IPS-NIHi7 (cell line): ENCODE results near the gene GUCD1.
A peak's percentile ranks its signal among the peaks of the same experiment; 100 is the strongest.
"Not testable (repeated sequence)": the region's sequence is repeated elsewhere in the genome, so short reads cannot be mapped to it uniquely, and the experiment has no call there.

Experiments used
- DNase-seq: peaks from one replicate; pipeline ENCODE4 v3.0.0; 2012; ENCODE audit warnings: mixed read lengths; ENCODE audit errors: extremely low spot score

Gene GUCD1

GRCh38 chr22:24565077-24565476 lies 10.1 kb upstream of the GUCD1 start:
- no peak for DNase-seq

- no peak for DNase-seq
Measured at GRCh38 chr22:24564376-24565058, 9.6 kb upstream of the GUCD1 start.

GRCh38 chr22:24563246-24563645 lies 8.3 kb upstream of the GUCD1 start:
- DNase-seq: no peak

GRCh38 chr22:24559471-24559870 lies 4.5 kb upstream of the GUCD1 start:
- no peak for DNase-seq

- peak; percentile 100 for DNase-seq
Measured at GRCh38 chr22:24555165-24556039, 464 bp upstream of the GUCD1 start, which contains the start of gene SNRPD3. Gene SNRPD3 (plus strand): TSS chr22:24555999. CDS start chr22:24557675, 1,676 bp downstream.

- no peak for DNase-seq
Measured at GRCh38 chr22:24553597-24554312, 1.2 kb downstream of the GUCD1 start.

- DNase-seq: not testable (repeated sequence)
Measured at GRCh38 chr22:24552503-24553286, 2.2 kb downstream of the GUCD1 start.

DNA sequence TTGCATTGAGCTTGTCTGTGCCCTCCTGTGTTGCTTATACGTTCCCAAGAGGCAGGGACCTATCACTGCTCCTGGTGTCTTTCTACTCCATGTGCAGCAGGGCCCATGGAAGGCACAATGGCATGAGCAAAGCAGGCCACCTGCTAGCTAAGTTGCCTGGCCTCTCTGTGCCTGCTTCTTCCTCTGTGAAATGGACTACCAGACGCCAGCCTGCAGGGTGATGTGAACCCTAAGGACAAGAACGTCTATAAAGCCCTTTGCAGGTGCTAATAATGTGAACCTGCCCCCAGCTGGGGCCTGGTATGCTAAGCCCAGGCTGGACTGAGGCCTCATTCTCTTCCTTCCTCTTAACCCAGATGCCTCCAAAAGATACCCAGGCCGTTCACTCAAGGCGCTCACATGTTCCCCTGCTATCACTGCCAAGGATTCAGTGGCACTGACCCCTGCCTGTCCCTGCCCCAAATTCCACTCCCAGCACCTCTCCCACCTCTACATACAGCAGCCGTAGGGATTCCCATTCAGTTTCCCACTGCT lies 4.0 kb downstream of the GUCD1 start:
- no peak for DNase-seq

GRCh38 chr22:24550028-24550901 lies 4.7 kb downstream of the GUCD1 start:
- no peak for DNase-seq

DNA sequence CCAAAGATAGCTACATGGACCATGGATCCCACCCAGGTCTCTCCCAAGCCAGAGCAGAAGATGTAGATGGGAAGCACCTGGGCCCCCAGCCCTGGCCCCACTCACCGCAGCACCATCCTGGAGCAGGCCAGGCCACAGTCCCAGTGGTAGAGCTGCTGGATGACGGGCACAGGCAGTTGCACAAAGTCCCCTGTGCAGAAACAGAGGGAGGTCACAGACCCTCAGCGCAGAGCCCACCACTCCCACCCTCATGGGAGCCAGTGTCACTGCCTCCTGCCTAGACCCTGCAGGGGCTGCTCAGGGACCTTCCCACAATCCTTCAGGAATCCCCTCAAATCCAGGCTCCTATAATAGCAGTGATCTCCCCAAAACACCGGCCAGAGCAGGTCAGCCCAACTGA lies 6.1 kb downstream of the GUCD1 start:
- DNase-seq: no peak

DNA sequence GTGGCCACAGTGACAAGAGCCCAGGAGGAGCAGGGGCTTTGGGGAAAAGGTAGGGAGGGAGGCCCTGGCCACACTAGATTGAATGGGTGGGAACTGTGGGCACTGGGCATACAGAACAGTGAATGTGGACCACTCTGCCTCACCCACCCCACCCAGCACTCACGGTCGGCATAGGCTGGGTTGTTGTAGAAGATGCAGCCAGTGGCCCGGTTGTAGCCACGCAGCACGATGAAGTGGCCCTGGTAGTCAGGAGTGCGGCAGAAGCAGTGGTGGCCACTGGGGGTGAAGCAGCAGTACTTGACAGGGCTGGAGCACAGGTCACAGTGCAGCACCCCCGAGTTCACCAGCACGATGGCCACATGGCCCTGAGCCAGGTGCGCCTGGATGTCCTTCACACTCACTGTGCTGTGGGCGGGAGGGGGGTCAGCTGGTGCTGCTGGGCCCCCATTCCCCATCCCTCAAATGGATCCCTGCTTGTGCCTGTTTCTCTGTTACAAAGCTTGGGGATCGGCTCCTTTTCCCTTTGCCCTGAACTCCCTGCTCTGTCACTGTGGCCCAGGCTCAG lies 11.2 kb downstream of the GUCD1 start:
- no peak for DNase-seq

DNA sequence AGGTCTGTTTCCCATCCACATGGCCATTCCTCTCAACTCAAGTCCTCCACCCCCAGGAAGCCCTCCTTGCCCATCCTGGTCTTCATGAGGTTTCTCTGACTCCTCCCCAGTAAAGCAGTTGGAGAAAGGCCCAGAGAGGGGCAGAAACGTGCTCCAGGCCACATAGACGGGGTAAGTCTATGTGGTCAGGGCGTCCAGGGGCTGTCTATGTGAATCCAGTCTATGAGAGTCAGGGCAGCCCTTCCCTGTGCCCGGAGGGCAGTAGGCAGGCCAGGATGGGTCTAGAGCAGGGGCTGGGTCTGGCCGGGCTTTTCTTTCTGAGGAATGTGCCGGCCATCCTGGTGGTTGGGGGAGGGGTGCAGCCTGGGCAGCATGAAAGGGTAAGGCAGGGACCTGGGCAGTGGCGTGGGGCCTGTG lies 11.7 kb downstream of the GUCD1 start:
- no peak for DNase-seq

DNA sequence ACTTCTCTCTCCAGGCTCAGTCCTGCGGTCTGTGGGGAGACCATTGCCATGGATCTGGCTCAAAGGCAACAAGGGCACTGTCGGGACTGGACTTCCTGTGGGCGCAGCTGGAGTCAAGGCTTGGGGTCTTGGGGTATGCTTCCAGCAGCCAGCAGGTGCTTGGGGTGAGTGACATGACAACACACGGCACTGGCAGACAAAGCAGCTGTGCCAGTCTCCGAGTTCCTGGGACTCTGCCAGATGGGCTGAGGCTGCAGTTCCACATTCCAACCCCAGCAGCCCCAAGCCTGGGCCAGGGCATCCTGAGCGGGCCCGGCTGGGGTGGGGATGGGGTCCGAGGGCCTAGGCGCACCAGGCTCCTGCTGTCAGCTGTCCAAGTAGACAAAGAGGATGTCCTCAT lies 12.3 kb downstream of the GUCD1 start:
- no peak for DNase-seq

GRCh38 chr22:24541681-24542515 lies 13.0 kb downstream of the GUCD1 start:
- DNase-seq: no peak

- DNase-seq: no peak
Measured at GRCh38 chr22:24540470-24540869, 14.5 kb downstream of the GUCD1 start.

DNA sequence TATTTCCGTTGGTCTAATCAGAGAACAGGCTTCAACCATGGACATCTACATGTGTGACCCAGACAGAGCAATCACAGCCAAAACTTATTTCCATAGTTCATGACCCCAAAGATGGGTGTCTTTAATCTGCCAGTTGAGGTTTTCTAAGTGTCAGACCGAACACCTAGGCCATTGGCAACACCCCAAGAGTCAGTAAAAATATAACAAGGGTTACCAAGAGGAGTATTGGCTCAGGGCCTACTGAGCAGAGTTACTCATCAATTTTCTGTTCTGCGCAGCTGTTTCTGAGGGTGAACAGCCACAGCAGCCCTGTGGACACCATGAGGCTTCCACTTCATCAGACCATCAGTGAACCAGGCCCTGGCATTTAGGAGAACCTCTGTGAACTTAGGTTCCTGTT lies 18.8 kb downstream of the GUCD1 start:
- DNase-seq: no peak

- no peak for DNase-seq
Measured at GRCh38 chr22:24535348-24535747, 19.6 kb downstream of the GUCD1 start.

DNA sequence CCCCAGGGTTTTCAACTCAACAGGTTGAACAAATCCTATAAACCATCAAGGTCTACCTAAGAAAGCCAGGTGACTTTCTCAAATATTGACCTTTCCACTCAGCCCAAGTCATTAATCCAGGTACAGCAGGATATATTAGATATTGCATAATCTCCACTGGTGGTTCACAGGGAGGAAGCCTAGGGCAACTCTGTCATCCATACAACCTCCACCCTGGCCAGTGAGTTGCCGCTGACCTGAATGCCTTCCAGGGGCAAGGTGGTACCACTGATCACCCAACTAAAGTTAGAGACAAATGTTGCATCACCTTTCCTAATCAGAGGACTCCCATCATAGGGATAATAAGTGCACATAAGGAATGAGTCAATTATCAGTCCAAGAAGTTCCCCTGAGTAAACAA lies 22.9 kb downstream of the GUCD1 start:
- DNase-seq: no peak

DNA sequence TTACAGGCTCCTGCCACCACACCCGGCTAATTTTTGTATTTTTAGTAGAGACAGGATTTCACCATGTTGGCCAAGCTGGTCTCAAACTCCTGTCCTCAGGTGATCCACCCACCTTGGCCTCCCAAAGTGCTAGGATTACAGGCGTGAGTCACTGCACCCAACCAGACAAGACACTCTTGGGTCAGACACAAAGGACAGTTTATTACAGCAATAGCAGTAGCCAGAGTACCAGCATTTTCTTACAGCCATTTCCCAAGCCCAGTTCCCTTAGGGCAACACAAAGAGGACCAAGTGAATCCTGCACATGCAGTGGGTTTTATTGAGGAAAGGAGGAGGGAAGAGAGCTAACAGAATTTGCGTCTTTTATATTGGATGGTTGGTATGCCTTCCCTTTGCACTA lies 24.0 kb downstream of the GUCD1 start:
- DNase-seq: not testable (repeated sequence)
